Skin of body (tissue), 2 donors: Measurements from ENCODE around the gene NOS3. TPM values are rescaled to one million over a fixed set of nuclear protein-coding genes. Genes with fewer than 3 reads are reported as not detected.
A peak's percentile ranks its signal among the peaks of the same experiment; 100 is the strongest.
"Not testable (repeated sequence)": the region's sequence is repeated elsewhere in the genome, so short reads cannot be mapped to it uniquely, and the experiment has no call there.

Source experiments
- DNase-seq: peaks from one replicate; lab custom pipeline; 2025; lab: John Stamatoyannopoulos, UW
- total RNA-seq: library from RNA; depleted of rRNA; stranded (reverse); fragments of >200 nt; gene quantifications from one replicate; pipeline ENCODE4 v1.2.3, GENCODE V29; 2014

Gene NOS3
- total RNA-seq, 1 donor from 2014 or later, result 3.5 TPM

DNA sequence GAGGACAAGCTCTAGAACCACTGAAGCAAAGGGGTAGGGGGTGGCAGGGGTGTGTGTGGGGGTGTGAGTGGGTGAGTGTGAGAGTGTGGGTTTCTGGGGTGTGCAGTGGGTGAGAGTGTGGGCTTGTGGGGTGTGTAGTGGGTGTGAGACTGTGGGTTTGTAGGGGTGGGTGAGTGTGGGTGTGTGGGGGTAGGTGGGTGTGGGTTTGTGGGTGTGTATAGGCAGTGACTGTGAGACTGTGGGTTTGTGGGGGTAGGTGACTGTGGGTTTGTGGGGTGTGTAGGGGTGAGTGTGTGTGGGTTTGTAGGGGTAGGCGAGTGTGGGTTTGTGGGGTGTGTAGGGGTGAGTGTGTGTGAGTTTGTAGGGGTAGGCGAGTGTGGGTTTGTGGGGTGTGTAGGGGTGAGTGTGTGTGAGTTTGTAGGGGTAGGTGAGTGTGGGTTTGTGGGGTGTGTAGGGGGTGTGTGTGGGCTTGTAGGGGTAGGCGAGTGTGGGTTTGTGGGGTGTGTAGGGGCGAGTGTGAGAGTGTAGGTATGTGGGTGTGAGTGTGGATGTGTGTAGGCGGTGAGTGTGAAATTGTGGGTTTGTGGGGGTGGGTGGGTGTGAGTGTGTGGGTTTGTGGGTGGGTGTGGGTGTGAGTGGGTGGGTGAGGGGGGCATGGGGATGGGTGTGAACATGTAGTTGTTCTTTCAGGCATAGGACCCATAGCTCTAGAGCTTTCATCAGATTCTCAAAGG, 8.8 kb downstream of the NOS3 start:
- DNase-seq, result no peak

DNA sequence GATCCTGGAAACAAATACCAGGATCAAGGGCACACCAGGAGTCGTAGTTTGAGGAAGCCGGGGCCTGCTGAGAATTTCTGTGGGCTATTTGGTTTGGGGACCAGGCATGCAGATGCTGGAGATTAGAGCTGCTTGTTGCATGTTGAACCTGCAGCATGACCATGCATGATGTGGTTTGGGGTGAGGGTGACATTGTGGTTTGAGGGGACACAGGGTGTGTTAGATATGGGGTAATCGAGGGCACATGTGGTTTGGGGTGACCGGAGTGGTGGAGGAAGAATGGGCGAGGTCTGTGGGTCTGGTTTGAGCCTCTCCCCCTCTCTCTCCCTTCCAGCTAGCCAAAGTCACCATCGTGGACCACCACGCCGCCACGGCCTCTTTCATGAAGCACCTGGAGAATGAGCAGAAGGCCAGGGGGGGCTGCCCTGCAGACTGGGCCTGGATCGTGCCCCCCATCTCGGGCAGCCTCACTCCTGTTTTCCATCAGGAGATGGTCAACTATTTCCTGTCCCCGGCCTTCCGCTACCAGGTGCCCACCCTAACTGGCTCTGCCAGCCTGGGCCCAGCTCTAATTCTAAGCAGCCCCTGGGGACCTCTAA, 10.2 kb downstream of the NOS3 start:
- DNase-seq, result no peak

DNA sequence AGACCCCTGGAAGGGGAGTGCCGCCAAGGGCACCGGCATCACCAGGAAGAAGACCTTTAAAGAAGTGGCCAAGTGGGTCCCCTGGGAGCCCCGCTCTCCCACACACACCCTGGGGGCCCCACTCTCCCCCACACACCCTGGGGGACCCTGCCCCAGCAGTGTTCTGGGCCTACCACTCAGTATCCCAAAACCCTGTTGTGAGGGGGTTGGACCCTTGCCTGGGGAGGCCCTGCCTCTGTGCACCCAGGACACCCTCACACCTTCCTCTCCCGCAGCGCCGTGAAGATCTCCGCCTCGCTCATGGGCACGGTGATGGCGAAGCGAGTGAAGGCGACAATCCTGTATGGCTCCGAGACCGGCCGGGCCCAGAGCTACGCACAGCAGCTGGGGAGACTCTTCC, 10.7 kb downstream of the NOS3 start:
- DNase-seq, result no peak

DNA sequence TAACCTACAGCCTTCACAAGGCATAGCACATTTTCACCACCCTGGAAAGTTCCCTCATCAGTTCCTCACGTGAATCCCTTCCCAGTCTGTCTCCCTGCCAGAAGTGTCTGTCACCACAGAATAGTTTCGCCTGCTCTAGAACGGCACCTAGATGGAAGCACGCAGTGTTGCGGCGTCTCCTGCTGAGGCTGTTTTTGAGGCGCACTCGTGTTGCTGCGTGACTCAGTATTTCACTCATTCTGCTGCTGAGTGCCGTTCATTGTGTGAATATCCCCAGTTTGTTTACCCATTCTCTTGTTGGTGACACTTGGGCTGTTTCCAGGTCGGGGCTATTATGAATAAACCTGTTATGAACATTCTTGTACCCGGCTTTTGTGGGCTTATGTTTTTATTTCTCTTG, 12.8 kb downstream of the NOS3 start:
- no peak for DNase-seq

DNA sequence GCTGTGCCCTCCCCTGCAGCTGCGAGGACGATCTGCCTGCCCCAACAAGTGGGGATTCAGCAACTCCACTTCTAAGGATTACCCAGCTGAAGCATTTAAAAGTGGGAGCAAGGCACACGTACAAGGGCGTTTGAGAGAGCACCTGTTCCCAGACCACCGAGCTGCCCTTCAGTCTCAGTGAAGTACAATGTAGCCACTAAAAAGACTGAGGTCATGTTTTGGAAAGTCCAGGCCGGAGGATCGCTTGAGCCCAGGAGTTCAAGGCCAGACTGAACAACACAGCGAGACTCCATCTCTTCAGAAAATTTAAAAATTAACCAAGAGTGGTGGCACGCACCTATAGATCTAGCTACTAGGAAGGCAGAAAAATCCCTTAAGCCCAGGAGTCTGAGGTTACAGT, 14.7 kb downstream of the NOS3 start:
- no peak for DNase-seq

DNA sequence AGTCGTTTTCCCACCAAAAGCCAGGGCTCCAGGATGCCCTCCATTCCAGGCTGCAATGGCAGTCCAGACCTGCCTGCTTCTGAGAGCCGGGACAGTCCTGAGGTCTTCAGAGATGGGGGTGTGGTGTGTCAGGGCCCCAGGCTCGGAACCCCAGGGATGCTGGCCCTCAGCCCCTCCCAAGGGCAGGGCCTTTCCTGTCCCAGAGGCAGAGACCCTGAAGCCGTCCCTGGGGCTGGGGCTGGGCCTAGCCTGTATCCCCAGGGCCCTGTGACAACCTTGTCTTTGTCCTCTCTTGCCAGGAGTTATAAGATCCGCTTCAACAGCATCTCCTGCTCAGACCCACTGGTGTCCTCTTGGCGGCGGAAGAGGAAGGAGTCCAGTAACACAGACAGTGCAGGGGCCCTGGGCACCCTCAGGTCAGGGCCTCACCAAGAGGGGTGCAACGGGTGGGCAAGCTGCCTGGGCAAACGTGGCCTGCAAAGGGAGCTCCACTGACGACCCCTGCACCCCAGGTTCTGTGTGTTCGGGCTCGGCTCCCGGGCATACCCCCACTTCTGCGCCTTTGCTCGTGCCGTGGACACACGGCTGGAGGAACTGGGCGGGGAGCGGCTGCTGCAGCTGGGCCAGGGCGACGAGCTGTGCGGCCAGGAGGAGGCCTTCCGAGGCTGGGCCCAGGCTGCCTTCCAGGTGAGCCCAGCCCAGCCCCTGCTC, 15.9 kb downstream of the NOS3 start:
- DNase-seq, result no peak

DNA sequence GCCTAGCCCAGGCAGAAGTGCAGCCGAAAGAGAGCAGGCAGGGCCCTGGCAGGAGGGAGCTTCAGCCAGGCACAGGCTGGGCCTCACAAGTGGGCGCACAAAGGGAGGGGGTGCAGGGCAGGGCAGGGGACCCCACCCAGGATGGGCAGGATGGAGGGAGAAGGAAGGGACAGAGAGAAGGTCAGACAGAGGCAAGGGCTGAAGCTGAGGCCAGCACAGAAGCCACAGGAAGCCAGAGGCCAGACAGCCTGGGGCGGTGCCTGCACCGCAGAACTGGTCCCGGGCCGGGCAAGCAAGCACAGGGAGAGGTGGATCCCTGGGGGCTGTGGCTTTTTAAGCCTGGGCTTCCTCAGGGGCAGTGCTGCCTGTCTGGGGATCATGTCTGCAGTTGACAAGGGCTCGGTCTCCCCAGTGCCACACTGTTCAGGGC, 16.7 kb downstream of the NOS3 start:
- DNase-seq, result no peak

DNA sequence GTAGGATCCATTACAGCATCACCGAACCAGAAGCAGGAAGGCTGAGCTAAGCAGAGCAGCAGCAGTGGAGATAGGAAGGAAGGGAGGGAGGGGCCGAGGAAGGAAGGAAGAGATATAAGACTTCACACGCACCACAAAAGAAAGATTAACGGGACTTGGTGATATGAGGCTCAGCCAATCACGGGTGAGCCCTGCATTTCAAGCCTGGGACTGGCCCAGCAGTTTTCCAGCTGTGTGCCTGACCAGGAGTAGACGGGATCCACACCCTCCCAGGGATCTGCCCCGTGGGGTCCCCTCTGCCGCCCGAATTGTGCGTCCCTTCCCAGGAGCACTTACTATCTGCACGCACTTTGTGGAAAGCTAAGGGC, 17.3 kb downstream of the NOS3 start:
- DNase-seq, result no peak

DNA sequence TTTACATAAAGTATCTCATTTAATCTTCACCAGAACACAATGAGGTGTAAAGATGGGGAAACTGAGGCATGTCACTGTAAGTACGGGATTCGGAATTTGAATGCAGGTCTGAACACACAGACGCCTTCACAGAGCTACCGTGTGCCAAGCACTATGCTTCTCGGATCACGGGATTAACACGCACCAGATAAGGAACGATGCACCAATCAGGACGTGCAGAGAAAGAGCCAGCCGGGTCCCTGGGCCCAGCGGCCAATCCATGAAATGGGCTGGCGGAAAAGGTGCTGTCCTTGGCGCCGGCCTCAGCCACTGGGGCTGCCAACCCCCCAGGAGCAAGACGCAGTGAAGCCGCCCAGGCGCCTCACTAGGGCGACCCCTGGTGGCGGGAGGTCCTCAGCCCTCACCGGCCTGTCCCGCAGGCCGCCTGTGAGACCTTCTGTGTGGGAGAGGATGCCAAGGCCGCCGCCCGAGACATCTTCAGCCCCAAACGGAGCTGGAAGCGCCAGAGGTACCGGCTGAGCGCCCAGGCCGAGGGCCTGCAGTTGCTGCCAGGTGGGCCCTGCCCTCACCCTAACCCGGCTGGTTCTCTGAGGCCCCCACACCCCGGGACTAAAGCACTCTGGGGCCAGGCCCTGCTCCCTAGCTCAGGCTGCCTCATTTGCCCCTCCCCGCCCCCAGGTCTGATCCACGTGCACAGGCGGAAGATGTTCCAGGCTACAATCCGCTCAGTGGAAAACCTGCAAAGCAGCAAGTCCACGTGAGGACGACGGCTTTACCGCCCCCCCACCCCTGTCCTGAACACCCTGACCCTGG, 17.9 kb downstream of the NOS3 start:
- DNase-seq, result no peak

DNA sequence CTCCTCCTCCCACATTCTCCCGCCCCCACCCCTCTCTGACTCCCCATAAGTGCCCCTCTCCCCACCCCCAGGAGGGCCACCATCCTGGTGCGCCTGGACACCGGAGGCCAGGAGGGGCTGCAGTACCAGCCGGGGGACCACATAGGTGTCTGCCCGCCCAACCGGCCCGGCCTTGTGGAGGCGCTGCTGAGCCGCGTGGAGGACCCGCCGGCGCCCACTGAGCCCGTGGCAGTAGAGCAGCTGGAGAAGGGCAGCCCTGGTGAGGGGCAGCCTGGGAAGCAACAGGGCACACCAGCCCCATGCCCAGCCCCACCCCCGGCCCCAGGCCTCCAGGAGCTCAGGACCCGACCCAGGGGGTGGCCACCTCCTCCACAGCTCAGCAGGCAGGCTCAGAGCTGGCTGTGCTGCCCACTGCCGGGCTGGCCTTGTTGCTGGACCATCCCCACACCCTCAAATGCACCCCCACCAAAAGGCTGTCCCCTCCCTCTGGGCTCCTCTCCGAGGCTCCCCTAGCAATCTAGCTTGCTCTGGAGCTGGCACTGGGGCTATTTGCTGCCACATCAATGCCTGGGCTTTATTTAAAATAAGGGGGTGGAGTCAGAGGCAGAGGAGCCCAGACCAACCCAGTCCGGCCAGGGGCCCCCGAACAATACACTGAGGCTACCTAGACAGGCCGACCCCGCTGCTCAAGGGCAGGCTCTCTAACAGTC, 18.7 kb downstream of the NOS3 start:
- no peak for DNase-seq

DNA sequence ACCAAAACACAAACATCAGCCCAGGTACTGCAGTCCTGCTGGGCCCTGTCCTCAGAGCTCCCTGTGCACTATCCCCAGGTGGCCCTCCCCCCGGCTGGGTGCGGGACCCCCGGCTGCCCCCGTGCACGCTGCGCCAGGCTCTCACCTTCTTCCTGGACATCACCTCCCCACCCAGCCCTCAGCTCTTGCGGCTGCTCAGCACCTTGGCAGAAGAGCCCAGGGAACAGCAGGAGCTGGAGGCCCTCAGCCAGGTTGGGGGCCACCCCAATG, 19.2 kb downstream of the NOS3 start:
- DNase-seq, result no peak

DNA sequence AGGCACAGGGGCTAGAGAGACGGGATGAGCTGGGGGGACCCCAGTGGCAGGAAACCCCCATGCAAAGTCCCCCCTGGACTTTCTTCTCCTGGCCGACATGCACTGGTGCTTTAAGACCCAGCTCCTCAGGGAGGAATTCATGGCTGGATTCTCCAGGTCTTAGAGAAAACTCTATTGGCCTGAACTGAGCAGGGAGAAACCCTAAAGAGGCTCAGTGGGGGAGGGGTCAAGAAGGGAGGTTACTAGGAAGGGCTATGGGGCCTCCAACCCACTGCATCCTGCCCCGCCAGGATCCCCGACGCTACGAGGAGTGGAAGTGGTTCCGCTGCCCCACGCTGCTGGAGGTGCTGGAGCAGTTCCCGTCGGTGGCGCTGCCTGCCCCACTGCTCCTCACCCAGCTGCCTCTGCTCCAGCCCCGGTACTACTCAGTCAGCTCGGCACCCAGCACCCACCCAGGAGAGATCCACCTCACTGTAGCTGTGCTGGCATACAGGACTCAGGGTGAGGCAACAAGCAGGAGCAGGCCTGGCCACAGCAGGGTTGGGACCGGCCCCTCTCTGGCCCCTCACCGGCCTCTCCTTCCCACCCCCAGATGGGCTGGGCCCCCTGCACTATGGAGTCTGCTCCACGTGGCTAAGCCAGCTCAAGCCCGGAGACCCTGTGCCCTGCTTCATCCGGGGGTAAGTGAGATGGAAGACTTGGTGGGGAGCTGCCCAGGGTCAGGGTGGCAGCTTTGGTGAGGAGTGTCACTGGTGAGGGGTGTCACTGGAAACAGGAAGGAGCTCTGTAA, 19.7 kb downstream of the NOS3 start:
- no peak for DNase-seq

DNA sequence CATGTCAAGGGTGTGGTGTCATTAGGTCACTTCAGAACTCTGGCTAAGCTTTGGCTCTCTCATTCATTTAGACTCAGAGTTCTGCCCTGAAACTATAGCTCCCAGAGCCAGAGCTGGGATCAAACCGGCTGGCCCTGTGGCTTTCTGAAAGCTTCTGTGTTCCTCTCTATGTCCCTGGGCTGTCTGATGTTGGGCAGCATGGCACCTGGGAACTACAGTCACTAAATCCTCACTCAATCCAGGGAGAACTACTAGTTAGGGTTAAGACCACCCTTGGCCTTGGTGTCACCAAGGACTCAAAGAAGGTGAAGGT, 20.2 kb downstream of the NOS3 start:
- DNase-seq, result no peak

DNA sequence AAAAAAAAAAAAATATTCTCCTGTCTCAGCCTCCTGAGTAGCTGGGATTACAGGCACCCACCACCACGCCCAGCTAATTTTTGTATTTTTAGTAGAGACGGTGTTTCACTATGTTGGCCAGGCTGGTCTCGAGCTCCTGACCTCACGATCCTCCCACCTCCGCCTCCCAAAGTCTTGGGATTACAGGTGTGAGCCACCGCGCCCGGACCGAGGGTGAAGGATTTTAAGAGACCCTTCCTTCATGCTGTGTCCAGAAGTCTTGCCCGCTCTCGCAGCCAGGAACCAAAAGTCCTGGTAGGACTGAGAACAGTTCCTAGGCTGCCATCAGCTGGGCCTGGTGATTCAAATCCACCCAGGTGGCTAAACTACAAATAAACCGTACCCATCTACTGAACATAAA, 20.8 kb downstream of the NOS3 start:
- DNase-seq, result not testable (repeated sequence)

DNA sequence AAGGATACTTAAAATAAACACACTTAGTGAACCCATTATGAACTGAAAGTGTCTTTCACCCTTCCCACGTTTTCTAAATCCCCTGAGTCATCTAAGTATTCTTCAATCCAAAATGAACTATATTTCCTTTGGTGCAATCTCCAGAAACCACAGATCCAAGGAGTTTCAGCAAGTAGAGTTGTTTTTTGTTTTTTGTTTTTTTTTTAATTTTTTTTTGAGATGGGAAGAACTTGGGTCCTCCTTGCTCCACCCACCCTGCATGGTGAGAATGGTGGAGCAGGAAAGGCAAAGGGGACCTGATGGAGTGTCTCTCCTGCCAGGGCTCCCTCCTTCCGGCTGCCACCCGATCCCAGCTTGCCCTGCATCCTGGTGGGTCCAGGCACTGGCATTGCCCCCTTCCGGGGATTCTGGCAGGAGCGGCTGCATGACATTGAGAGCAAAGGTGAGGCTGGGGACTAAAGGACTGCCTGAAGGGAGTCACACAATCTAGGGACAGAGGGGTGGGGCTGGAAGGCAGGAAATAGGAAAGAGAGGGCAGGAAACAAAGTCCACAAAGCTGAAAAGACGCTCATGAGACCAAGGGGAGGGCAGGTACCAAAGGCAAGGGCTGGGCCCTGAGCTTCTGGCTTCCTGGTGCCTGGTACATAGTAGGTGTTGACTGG, 21.3 kb downstream of the NOS3 start:
- no peak for DNase-seq

DNA sequence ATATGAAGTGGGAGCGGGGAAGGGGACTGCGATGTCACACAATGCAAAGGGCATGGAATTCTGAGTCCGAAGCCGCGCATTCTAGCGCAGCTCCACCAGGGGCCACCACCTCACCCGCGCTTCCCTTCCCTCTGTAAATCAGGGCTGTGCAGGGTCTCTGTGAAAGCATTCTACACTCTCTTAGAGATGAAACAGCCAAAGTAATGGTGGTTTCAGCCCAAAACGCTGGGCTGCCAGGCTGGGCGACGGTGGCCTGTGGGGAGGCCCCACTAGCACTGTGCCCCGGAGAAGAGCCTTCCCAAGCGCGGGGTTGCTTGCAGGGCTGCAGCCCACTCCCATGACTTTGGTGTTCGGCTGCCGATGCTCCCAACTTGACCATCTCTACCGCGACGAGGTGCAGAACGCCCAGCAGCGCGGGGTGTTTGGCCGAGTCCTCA, 22.1 kb downstream of the NOS3 start:
- DNase-seq, result peak; percentile 39

DNA sequence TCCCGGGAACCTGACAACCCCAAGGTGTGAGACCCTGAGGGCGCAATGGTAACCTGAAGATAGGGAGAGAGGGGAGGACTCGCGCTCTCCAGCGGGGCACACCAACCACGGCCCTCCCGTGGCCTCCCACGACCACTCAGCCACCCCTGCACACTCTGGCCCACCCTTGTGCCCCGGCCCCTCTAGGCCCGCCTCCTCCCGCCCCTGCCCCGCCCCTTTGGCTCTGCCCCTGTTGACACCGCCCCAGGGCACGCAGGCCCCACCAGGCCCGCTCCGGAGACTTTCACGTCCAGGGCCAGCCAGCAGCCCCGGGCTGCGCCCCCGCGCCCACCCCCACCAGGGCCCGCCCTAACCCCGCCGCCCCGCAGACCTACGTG, 22.5 kb downstream of the NOS3 start:
- DNase-seq, result no peak

DNA sequence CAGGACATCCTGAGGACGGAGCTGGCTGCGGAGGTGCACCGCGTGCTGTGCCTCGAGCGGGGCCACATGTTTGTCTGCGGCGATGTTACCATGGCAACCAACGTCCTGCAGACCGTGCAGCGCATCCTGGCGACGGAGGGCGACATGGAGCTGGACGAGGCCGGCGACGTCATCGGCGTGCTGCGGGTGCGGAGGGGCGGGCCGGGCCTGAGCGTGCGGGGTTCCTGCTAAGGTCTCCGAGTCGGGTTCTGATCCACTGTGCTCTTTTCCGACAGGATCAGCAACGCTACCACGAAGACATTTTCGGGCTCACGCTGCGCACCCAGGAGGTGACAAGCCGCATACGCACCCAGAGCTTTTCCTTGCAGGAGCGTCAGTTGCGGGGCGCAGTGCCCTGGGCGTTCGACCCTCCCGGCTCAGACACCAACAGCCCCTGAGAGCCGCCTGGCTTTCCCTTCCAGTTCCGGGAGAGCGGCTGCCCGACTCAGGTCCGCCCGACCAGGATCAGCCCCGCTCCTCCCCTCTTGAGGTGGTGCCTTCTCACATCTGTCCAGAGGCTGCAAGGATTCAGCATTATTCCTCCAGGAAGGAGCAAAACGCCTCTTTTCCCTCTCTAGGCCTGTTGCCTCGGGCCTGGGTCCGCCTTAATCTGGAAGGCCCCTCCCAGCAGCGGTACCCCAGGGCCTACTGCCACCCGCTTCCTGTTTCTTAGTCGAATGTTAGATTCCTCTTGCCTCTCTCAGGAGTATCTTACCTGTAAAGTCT, 23.1 kb downstream of the NOS3 start:
- DNase-seq, result peak; percentile 59

DNA sequence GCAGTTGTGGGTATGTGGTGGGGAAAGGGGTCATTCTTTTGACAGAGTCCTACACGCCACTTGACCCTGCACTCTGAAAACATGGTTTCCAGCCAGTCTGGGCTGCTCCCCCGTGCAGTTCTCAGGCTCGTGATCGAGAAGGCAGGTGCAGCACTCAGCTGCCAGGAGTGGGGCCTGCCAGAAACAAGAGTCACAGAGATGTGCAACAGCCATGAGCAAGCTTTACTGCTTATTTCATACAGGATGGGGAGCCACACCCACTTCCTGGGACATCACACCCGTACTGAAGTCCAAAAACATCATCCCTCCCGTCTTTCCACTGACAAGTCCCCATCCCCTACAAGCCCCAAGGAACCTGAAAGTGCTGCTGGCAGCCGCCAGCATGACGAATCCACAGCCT, 24.1 kb downstream of the NOS3 start:
- no peak for DNase-seq

DNA sequence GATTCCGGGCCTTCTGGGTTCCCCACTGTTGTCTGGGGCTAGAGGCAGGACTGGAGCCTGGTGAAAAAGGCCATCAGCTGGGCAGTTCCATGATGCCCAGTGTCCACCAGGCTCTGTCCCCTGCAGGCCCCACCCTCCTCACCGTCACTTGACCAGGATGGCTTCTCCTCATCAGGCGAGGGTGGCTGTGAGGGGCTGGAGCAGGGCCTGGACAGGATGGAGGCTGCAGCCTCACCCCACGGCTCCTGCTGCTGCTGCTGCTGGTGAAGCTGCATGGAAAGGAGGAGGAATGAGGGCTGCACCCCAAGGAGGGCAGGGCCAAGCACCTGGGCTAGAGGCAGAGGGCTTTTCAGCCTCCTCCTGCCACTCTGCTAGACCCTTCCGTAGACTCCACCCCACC, 25.1 kb downstream of the NOS3 start:
- no peak for DNase-seq
